HTR-8/SVneo (cell line): Measurements from ENCODE around the gene PCDHB7.
"Not testable (repeated sequence)": the region's sequence is repeated elsewhere in the genome, so short reads cannot be mapped to it uniquely, and the experiment has no call there.

Experiments
- DNase-seq: peaks from one replicate; pipeline ENCODE4 v3.0.0; 2011; ENCODE audit warnings: low spot score, mixed read lengths; ENCODE audit not compliant: insufficient read length
- FAIRE-seq: peaks from 2 replicates; lab custom pipeline; 2011; peaks lifted over from hg19 to GRCh38; lab: Jason Lieb, UNC

The PCDHB7 gene

GRCh38 chr5:141214583-141214982, 42.1 kb downstream of the PCDHB7 start:
- DNase-seq = not testable (repeated sequence)
- peak; percentile 76 for FAIRE-seq

- FAIRE-seq, DNase-seq: not testable (repeated sequence)
These were observed 43.1 kb downstream of the PCDHB7 start for GRCh38 chr5:141215504-141215903.

GRCh38 chr5:141216035-141216434, 43.6 kb downstream of the PCDHB7 start:
- FAIRE-seq, DNase-seq: not testable (repeated sequence)

GRCh38 chr5:141223112-141223783, 50.8 kb downstream of the PCDHB7 start, which contains the start of gene PCDHB14:
PCDHB14 (plus strand) TSS chr5:141223343; CDS start chr5:141223506, 163 bp downstream.
- peak; percentile 47 for DNase-seq
- FAIRE-seq = no peak

GRCh38 chr5:141224844-141225243, 52.4 kb downstream of the PCDHB7 start:
- FAIRE-seq, DNase-seq: not testable (repeated sequence)

GRCh38 chr5:141225421-141225820, 53.0 kb downstream of the PCDHB7 start:
- FAIRE-seq, DNase-seq: not testable (repeated sequence)
